ENCODE data around the gene MICAL3. TPM values are rescaled to one million over a fixed set of nuclear protein-coding genes. Genes with fewer than 3 reads are reported as not detected.

Gene MICAL3
- total and polyA plus RNA-seq, 2 of the 8 experiments (the other 6 are each of a cell fraction or from before 2014, with no cell fraction given) = 8.3 to 41.8 TPM

- no peak overlapping the region for H3K4me2 ChIP-seq (ENCODE audit: insufficient read depth in 1 of 2, low read depth in 2 of 2, low read length in 2 of 2)
- no peak overlapping the region for H4K91ac ChIP-seq (replicated peaks; ENCODE audit: insufficient read length, low read length)
- no peak overlapping the region for H4K8ac ChIP-seq (ENCODE audit: extremely low read depth, insufficient read depth, low read length)
- H3K4me3 ChIP-seq (ENCODE audit: extremely low read depth in 1 of 4, insufficient read depth in 2 of 4, low read depth in 3 of 4, low read length in 4 of 4) = no peak overlapping the region
- H3K4me1 ChIP-seq (replicated peaks in 1 of 4; ENCODE audit: control insufficient read depth in 3 of 4, insufficient read depth in 4 of 4, low read length in 3 of 4) = no peaks in the 10 kb centered on the region
- no peak overlapping the region for H2BK20ac ChIP-seq (ENCODE audit: low read length)
- no peaks in the 10 kb centered on the region for H3K27me3 ChIP-seq (replicated peaks in 1 of 4; ENCODE audit: control insufficient read depth in 3 of 4, extremely low read depth in 1 of 4, insufficient read depth in 3 of 4, low read length in 3 of 4)
- peaks cover 0 to 2% (median 0%) of the 10 kb centered on the region in 4 experiments; a peak in 1 of 8 replicates for H3K36me3 ChIP-seq (ENCODE audit: control insufficient read depth in 2 of 4, insufficient read depth in 4 of 4, low read length in 3 of 4)
- H3K23me2 ChIP-seq (ENCODE audit: low read depth, low read length) = no peaks in the 10 kb centered on the region
- H4K20me1 ChIP-seq (replicated peaks in 1 of 2; ENCODE audit: control insufficient read depth in 1 of 2, insufficient read depth in 2 of 2, low read length in 2 of 2) = no peaks in the 10 kb centered on the region
- no peak overlapping the region for H4K5ac ChIP-seq (ENCODE audit: insufficient read length, low read depth, low read length)
- no peak overlapping the region for H2BK5ac ChIP-seq (ENCODE audit: low read depth, low read length)
- no peaks in the 10 kb centered on the region for H3K9me3 ChIP-seq (ENCODE audit: insufficient read depth in 2 of 2, low read depth in 1 of 2, low read length in 1 of 2)
- no peak overlapping the region for H3K9ac ChIP-seq (replicated peaks in 1 of 4; ENCODE audit: extremely low read depth in 1 of 4, low read depth in 3 of 4, low read length in 3 of 4)
- no peak overlapping the region for H2BK120ac ChIP-seq (replicated peaks; ENCODE audit: low read depth, low read length)
- H3K56ac ChIP-seq (replicated peaks; ENCODE audit: insufficient read length, low read depth, low read length) = no peak overlapping the region
- POLR2A ChIA-PET (ENCODE audit: partially characterized antibody) = no interaction called here
- CTCF ChIA-PET (ENCODE audit: partially characterized antibody) = interaction anchor here (0.6 to 1.3 kb wide), 2 partner anchors 12 to 294 kb away, joined by 3 to 4 read pairs; no protein-coding TSS in a partner anchor
- no peak overlapping the region for H2BK12ac ChIP-seq (ENCODE audit: low read depth, low read length)
- H2BK15ac ChIP-seq (ENCODE audit: low read length) = no peak overlapping the region
- DNase-seq (ENCODE audit: low read depth in 1 of 2, low spot score in 2 of 2) = no peak
- H3K23ac ChIP-seq (ENCODE audit: insufficient read length) = no peak overlapping the region
- 93% methylated on average over 19 of the region's 20 CpGs; no CpG with 5 or more reads in 1 of the 2 experiments for WGBS, 2 experiments (ENCODE audit: extremely low coverage in 1 of 2, insufficient coverage in 1 of 2, insufficient read length in 1 of 2, insufficient replicate concordance in 2 of 2, low coverage in 1 of 2, low lambda C conversion rate in 2 of 2, missing lambda C conversion rate in 1 of 2)
- H2AK5ac ChIP-seq (ENCODE audit: low read depth, low read length) = no peak overlapping the region
- no peak overlapping the region for H3K4ac ChIP-seq (replicated peaks; ENCODE audit: insufficient read length, low read depth, low read length)
- H3K79me1 ChIP-seq (ENCODE audit: low read depth, low read length) = no peaks in the 10 kb centered on the region
- H3K27ac ChIP-seq (ENCODE audit: low read depth, low read length) = no peak overlapping the region
- no peak overlapping the region for H3K18ac ChIP-seq (ENCODE audit: extremely low read depth, low read length)
- H2AFZ ChIP-seq (ENCODE audit: low read length) = no peak overlapping the region
- H3K14ac ChIP-seq (ENCODE audit: insufficient read length) = no peak overlapping the region
- H3K79me2 ChIP-seq (ENCODE audit: control insufficient read depth in 1 of 2, insufficient read depth in 2 of 2, low read length in 2 of 2) = no peaks in the 10 kb centered on the region
- no peak for FAIRE-seq
- TF ChIP-seq MAX (IDR thresholded peaks at IDR 0.05) = no peak
- no peak for TF ChIP-seq CTCF (IDR thresholded peaks at IDR 0.05; ENCODE audit: control extremely low read depth in 1 of 3, insufficient read depth in 1 of 3, low read depth in 1 of 3, low read length in 3 of 3)
- no peak for TF ChIP-seq RFX5 (IDR thresholded peaks at IDR 0.05; ENCODE audit: borderline replicate concordance, low read depth, low read length)
- no peak for TF ChIP-seq YY1 (IDR thresholded peaks at IDR 0.05; ENCODE audit: low read depth, low read length)
- no peak for TF ChIP-seq SIN3A (conservative IDR thresholded peaks at IDR 0.05 in 1 of 2, IDR thresholded peaks at IDR 0.05 in 1 of 2; ENCODE audit: low read depth in 1 of 2, low read length in 2 of 2)
- TF ChIP-seq POLR2A (IDR thresholded peaks at IDR 0.05; ENCODE audit: control extremely low read depth in 1 of 2, low read depth in 2 of 2, low read length in 2 of 2) = no peak
- TF ChIP-seq KDM5A (IDR thresholded peaks at IDR 0.05; ENCODE audit: low read length) = no peak
- no peak for TF ChIP-seq GTF2F1 (IDR thresholded peaks at IDR 0.05; ENCODE audit: borderline replicate concordance, low read depth, low read length)
- no peak for TF ChIP-seq TAF1 (IDR thresholded peaks at IDR 0.05; ENCODE audit: low read depth, low read length)
- TF ChIP-seq CEBPB (IDR thresholded peaks at IDR 0.05; ENCODE audit: low read depth, low read length) = no peak
- TF ChIP-seq USF2 (IDR thresholded peaks at IDR 0.05; ENCODE audit: low read length) = no peak
Observed at GRCh38 chr22:17842386-17842785, 182.0 kb downstream of the MICAL3 start.
